BJ (cell line): Measurements from ENCODE around the gene EVPLL. TPM values are rescaled to one million over a fixed set of nuclear protein-coding genes. Genes with fewer than 3 reads are reported as not detected.
A peak's percentile ranks its signal among the peaks of the same experiment; 100 is the strongest.

Experiments
- CTCF ChIA-PET: fragments of 350-600 bp; formaldehyde crosslinking; extraction: SDS; loops from one replicate; lab custom pipeline; 2021; ENCODE audit warnings: antibody characterized with exemption, inconsistent platforms; lab: Yijun Ruan, JAX
- POLR2A ChIA-PET: fragments of 300-600 bp; sonication (Branson Sonifier 250); formaldehyde crosslinking; extraction: SDS; loops from one replicate; lab custom pipeline; 2021; ENCODE audit warnings: antibody characterized with exemption; lab: Charles Lee
- DNase-seq: peaks from one replicate; pipeline ENCODE4 v3.0.0-alpha.2; 2011; ENCODE audit warnings: low read depth
- H3K27me3 ChIP-seq: 2 replicates; pipeline ENCODE4 v1.6.0; 2011; ENCODE audit warnings: low read length; ENCODE audit not compliant: control insufficient read depth, insufficient read depth
- H3K36me3 ChIP-seq: 2 replicates; pipeline ENCODE4 v1.5.1; 2011; ENCODE audit warnings: low read length; ENCODE audit not compliant: control insufficient read depth, insufficient read depth
- H3K4me3 ChIP-seq: 2 replicates; pipeline ENCODE4 v1.5.1; 2011; ENCODE audit warnings: low read depth, mild to moderate bottlenecking, control low read depth, low read length
- CTCF ChIP-seq: IDR thresholded peaks from 2 replicates; pipeline ENCODE4 v1.5.1; 2011; ENCODE audit warnings: low read depth, mild to moderate bottlenecking, control low read depth, inconsistent platforms, low read length, moderate library complexity; ENCODE audit not compliant: insufficient read depth
- polyA plus RNA-seq: library from polyadenylated mRNA; depleted of rRNA; stranded (reverse); fragments of >200 nt; gene quantifications from 2 replicates; pipeline ENCODE4 v1.2.3, GENCODE V29; 2011

EVPLL gene
- polyA plus RNA-seq, 1 experiment = not detected

DNA sequence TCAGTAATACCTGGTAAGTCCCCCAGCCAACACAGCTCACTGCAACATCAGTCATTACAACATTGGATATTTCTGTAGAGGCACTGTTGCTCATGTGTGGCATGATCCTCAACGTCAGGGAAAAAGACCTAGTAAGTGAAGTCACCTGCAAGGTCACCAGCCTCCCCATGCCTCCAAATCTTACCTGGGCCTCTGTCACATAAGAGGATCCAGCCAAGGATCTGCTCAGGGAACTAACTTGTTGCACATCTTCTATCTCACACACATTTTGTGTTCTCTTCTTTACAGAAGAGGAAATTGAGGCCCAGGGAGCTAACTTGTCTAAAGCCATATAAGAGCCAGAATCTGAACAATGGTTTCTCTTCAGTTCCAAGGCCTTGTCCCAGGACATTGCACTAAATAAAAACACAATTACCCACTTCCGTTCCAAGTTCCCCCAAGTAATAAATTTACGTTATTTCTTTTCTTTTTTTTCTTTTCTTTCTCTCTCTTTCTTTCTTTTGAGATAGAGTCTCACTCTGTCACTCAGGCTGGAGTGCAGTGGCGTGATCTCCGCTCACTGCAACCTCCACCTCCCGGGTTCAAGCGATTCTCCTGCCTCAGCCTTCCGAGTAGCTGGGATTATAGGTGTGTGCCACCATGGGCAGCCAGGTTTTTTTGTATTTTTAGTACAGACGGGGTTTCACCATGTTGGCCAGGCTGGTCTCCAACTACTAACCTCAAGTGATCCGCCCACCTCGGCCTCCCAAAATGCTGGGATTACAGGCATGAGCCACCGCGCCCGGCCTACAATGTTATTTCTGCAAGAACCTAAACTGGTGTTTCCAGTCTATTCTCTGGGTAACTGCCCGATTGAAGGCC, 15.5 kb upstream of the EVPLL start:
- no peak for TF ChIP-seq CTCF
- Histone ChIP-seq H3K36me3 (no peaks in the 10 kb centered on the region), H3K4me3 (no peak overlapping the region; the same call in 1 of the 2 replicates), H3K27me3 (no peaks in the 10 kb centered on the region)
- POLR2A ChIA-PET = no interaction called here
- CTCF ChIA-PET = no interaction called here
- no peak for DNase-seq

DNA sequence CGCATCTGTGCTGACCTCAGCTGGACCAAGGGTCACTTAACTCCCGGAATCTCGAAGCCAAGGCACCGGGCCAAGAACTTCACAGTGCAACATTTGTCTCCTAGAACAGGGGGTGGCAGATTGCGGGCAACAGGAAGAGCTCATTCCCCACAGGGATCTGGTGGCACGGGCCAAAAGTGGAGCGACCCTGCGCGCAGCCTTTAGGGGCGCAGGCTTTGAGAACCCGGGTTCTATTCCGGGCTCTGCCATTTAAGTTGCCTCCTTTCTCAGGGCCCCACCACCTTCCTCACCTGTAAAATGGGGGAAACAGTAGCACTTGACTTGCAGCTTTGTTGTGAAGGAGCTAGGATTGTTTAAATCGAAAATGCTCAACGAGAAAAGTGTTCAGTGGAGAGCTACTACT, 14.9 kb upstream of the EVPLL start:
- ChIA-PET POLR2A (no interaction called here), CTCF (no interaction called here)
- H3K4me3 ChIP-seq = peak overlapping the region; percentile 68
- H3K36me3 ChIP-seq = no peaks in the 10 kb centered on the region
- TF ChIP-seq CTCF = 0 out of 2 replicates have a peak, but pooled peaks have one; percentile 8
- no peak for DNase-seq
- H3K27me3 ChIP-seq = peaks cover 2% of the 10 kb centered on the region; the same call in 1 of the 2 replicates

GRCh38 chr17:18363101-18364049, 14.2 kb upstream of the EVPLL start, which contains the start of gene SHMT1:
Gene SHMT1 (minus strand): TSS chr17:18363550. CDS start chr17:18355981, 7,569 bp downstream.
- peak; percentile 25 for DNase-seq
- Histone ChIP-seq H3K27me3 (peaks cover 2% of the 10 kb centered on the region; the same call in 1 of the 2 replicates), H3K36me3 (no peaks in the 10 kb centered on the region), H3K4me3 (peak within 1 kb of the TSS; percentile 68)
- no peak for TF ChIP-seq CTCF
- ChIA-PET POLR2A (no interaction called here), CTCF (no interaction called here)

GRCh38 chr17:18364166-18364565, 13.4 kb upstream of the EVPLL start:
- H3K4me3 ChIP-seq = no peak overlapping the region
- H3K36me3 ChIP-seq = no peaks in the 10 kb centered on the region
- ChIA-PET POLR2A (no interaction called here), CTCF (no interaction called here)
- no peak for TF ChIP-seq CTCF
- H3K27me3 ChIP-seq = peaks cover 2% of the 10 kb centered on the region; the same call in 1 of the 2 replicates
- no peak for DNase-seq

- CTCF ChIA-PET = no interaction called here
- Histone ChIP-seq H3K4me3 (no peak overlapping the region), H3K27me3 (peaks cover 2% of the 10 kb centered on the region; the same call in 1 of the 2 replicates), H3K36me3 (no peaks in the 10 kb centered on the region)
- DNase-seq = no peak
- POLR2A ChIA-PET = no interaction called here
- TF ChIP-seq CTCF = no peak
Observed at GRCh38 chr17:18368946-18369345, 8.6 kb upstream of the EVPLL start.
